AG10803 (cell line): ENCODE data around the gene TMEM126A.

Experiments used
- DNase-seq: peaks from one replicate; pipeline ENCODE4 v3.0.0; 2010; ENCODE audit warnings: low read depth
- H3K4me3 ChIP-seq: 2 replicates; pipeline ENCODE4 v1.5.1; 2011; ENCODE audit warnings: mild to moderate bottlenecking, low read length, control low read depth
- CTCF ChIP-seq: conservative IDR thresholded peaks from 2 replicates; pipeline ENCODE4 v1.5.1; 2011; ENCODE audit warnings: mild to moderate bottlenecking, low read length, control low read depth, inconsistent platforms

The TMEM126A gene

GRCh38 chr11:85620256-85620655 lies 27.5 kb upstream of the TMEM126A start:
- DNase-seq: no peak
- no peak for TF ChIP-seq CTCF
- H3K4me3 ChIP-seq: no peak overlapping the region

GRCh38 chr11:85626496-85626895 lies 21.3 kb upstream of the TMEM126A start:
- TF ChIP-seq CTCF: no peak
- peak overlapping the region; percentile 75 for H3K4me3 ChIP-seq
- DNase-seq: no peak

- TF ChIP-seq CTCF: no peak
- peak within 1 kb of the TSS; percentile 75 for H3K4me3 ChIP-seq
- peak; percentile 48 for DNase-seq
Observed at GRCh38 chr11:85627332-85627997, 20.3 kb upstream of the TMEM126A start, which contains the start of gene DLG2. Gene DLG2 (minus strand): TSS chr11:85627344.

GRCh38 chr11:85627998-85628770 lies 19.6 kb upstream of the TMEM126A start, which contains the start of gene TMEM126B:
Gene TMEM126B (plus strand): TSS chr11:85628593. CDS start chr11:85628608, 15 bp downstream.
- TF ChIP-seq CTCF: no peak
- peak; percentile 96 for DNase-seq
- peak within 1 kb of the TSS; percentile 75 for H3K4me3 ChIP-seq

GRCh38 chr11:85628771-85629341 lies 18.9 kb upstream of the TMEM126A start:
- H3K4me3 ChIP-seq: peak overlapping the region; percentile 75
- DNase-seq: no peak
- TF ChIP-seq CTCF: no peak

- TF ChIP-seq CTCF: no peak
- DNase-seq: no peak
- H3K4me3 ChIP-seq: no peak overlapping the region
Observed at GRCh38 chr11:85634747-85635146, 13.0 kb upstream of the TMEM126A start.
